NCI-H1105 (cell line): Measurements from ENCODE around the gene PHLPP1.
"Not testable (repeated sequence)": the region's sequence is repeated elsewhere in the genome, so short reads cannot be mapped to it uniquely, and the experiment has no call there.

Experiments used
- DNase-seq: peaks from one replicate; lab custom pipeline; 2025; lab: John Stamatoyannopoulos, UW

PHLPP1 gene

DNA sequence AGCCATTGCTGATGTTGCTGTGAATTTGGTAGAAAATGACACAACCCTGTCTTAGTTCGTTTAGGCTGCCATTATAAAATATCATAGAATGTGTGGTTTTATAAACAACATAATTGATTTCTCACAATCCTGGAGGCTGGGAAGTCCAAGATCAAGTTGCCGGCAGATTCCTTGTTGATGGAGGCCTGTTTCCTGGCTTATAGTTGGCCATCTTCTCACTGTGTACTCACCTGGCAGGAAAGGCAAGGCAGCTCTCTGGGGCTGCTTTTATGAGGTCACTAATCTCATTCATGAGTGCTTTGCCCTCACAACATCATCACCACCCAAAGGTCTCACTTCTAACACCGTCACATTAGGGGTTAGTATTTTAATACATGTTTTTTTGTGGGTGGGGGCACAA lies 58.4 kb downstream of the PHLPP1 start:
- DNase-seq, result no peak

GRCh38 chr18:62776024-62776570 lies 60.8 kb downstream of the PHLPP1 start:
- DNase-seq, result no peak

GRCh38 chr18:62777814-62778213 lies 62.5 kb downstream of the PHLPP1 start:
- DNase-seq, result no peak

DNA sequence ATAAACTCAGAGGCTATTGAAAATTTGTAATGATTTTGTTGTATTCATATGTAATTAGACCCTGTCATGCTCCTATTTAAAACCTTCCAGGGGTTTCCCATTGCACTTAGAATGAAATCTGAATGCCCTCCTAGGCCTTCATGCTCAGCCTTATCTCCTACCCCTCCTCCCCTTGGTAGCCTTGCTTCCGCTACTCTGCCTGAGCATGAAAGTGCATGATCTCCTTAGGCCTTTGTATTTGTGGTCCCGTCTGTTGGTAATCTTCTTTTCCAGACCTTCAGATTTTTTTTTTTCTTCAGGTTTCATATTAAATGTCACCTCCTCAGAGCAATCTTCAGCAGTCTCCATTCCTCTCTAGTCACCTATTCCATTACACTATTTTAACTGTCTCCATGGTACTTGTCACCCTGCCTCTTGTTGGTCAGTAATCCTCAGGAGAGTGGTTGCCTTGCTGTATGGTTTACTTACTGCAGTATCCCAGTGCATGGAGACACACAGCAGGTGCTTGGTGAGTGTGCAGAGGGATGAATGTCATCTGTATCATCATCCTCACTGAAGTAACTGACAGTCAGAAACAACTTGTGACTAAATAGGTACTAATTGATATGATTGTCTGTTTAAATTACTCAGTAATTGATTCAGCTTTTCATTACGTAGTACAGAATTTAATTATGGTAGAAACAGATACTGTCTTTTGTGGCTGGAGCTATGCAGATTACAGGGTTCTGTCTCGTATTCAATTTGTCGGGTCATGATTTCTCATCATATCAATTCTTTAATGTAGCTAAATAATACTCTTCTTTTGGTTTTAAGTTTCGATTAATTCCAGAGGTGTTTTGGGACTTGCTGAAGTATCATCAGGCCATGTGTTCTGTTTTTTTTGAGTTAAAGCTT lies 63.9 kb downstream of the PHLPP1 start:
- DNase-seq, result peak; percentile 9

- DNase-seq, result no peak
Observed at GRCh38 chr18:62781262-62781661, 65.9 kb downstream of the PHLPP1 start.

DNA sequence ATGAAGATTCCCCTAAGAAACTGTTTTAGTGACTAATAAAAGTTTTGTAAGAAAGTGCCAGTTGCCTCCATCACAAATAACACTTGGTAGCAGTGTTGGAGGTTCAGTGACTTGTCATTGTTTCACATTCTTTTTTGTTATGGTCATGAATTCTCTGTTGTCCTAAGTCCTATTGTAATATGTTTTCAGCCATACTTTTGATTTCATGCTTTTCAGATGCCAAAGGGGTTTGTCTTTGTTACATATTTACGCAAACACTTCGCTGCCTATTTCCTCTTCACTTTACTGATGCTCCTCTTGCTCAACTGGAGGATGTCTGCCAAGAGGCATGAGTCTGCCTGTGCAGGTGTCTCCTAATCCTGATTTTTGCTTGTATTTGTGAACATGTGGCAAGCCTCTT lies 66.6 kb downstream of the PHLPP1 start:
- peak; percentile 3 for DNase-seq

- no peak for DNase-seq
Observed at GRCh38 chr18:62784338-62784965, 69.1 kb downstream of the PHLPP1 start.

- DNase-seq, result peak; percentile 30
Observed at GRCh38 chr18:62784966-62785413, 69.6 kb downstream of the PHLPP1 start.

DNA sequence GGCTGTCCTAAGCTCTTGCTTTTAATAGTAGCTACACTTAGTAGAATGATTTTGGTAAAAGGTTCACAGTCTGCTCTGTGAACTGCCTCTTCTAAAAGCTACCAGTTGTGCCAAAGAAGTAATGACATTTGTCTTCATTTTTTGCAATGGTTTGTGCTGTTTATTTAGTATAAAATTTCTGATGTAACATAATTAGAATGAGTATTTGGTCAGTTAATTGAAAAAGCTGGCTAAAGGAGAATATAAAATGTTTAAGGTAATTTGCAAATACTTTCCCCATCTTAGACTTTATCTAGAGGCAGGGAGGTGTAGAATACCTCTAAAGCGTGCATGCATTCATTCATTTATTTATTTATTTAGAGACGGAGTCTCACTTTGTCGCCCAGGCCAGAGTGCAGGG lies 71.3 kb downstream of the PHLPP1 start:
- no peak for DNase-seq

DNA sequence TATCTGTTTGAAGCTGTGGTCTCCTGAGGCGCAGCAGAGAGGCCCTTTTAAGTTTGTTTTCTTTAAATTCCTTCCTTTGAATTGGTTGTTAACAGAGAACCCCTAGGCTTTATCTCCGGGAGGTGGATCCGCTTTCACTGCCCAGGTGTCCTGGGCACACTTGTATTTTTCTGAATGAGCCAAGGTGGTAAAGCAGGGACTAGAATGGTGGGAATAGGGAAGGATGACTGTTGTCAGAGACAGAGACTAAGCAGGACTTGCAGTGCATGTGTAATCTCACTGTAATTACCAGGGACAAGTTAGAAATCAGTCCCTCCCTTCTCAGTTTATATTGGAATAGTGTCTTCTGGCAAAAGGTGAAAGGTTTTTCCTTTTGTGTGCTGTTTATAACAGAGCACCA lies 72.8 kb downstream of the PHLPP1 start:
- DNase-seq, result no peak

GRCh38 chr18:62788876-62789275 lies 73.5 kb downstream of the PHLPP1 start:
- no peak for DNase-seq

- DNase-seq, result peak; percentile 16
Observed at GRCh38 chr18:62790871-62791772, 75.8 kb downstream of the PHLPP1 start.

GRCh38 chr18:62792016-62792415 lies 76.7 kb downstream of the PHLPP1 start:
- DNase-seq, result no peak

DNA sequence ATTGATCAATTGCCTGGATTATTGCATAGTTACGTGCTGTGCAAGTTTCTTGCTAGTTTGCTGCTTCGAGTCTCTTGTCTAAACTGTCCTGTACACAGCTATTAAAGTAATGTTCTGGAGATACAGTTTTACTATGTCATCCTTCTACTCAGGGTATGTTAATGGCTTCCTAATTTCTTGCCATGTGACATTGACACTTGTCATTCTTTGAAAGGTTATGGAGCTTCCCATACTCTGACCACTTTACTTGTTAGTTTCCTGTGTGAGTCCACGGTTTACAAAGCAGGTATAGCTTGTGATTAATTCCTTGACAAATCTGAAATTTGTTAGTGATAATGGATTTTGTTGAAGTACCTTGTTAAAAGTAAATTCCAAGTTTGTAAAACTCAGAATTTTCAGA lies 80.5 kb downstream of the PHLPP1 start:
- DNase-seq, result no peak

DNA sequence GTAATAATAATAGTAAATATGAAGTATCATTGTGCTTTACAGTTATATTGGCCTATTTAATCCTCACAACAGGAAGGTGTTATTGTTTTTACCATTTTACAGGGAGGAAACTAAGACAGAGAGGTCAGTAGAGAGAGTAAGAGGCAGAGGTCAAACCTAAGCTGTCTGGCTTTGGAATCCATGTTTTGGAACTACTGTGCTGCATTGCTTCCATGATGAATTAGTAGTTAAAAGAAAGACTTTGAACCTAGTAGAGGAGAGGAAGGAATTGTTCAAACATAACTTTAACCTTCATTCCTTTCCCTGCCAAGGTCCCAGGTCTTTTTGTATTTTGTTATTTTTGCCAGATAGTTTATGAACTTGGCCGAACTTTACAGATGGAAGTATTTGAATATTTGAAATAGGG lies 80.9 kb downstream of the PHLPP1 start:
- DNase-seq, result no peak

DNA sequence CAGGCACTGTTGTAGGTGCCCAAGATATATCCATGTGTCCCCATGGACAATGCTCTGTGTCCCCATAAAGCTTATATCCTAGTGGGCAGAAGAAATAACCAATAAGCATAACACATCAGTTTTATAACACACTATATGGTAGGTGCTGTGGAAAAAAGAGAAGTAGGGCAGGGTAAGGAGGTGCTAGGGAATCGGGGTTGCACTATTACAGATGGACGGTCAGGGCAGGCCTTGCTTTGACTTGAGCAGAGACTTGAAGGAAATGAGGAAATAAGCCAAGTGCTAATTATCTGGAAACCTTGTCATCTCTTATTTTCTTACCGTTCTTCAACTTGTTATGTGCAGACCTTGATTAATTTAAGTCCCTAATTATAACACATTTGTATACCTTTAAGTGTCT lies 82.0 kb downstream of the PHLPP1 start:
- no peak for DNase-seq

DNA sequence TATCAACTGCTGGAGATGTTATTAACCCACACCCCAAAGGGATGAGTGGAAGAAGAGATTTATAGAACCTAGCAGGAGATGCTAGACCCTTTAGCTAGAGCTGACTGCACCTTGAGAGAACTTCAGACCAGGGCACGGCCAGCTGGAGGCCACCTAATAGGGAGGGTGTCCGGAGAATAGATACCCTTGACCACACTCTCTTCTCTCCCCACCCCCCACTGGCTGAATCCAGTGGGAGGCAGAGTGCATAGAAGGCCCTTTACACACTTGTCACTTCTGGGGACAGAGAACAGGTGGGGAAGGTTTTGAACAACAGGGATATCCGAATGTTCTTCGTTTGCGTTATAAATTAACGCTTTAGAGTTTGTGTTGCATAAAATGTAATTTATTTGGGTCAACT lies 84.6 kb downstream of the PHLPP1 start:
- DNase-seq, result no peak

DNA sequence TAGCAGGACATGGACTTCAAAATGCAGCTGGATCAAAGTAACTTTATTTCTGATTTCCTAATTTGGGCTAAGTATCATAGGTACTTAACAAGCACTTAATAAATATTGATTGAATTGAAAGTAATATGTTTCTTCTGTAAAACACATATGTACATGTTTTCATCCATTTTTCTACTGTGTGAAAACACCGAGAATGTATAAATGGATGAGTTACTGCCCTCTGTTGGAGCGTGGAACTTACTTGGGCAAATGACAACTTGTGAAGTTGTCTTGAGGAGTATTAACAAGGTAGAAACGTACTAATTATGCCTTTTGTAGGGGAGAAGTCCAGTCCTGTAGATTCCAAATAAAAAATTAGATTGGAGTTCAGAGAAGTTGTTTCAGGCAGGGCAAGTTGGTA lies 87.2 kb downstream of the PHLPP1 start:
- DNase-seq, result no peak

GRCh38 chr18:62807396-62807795 lies 92.1 kb downstream of the PHLPP1 start:
- no peak for DNase-seq

- no peak for DNase-seq
Observed at GRCh38 chr18:62808123-62808522, 92.8 kb downstream of the PHLPP1 start.

DNA sequence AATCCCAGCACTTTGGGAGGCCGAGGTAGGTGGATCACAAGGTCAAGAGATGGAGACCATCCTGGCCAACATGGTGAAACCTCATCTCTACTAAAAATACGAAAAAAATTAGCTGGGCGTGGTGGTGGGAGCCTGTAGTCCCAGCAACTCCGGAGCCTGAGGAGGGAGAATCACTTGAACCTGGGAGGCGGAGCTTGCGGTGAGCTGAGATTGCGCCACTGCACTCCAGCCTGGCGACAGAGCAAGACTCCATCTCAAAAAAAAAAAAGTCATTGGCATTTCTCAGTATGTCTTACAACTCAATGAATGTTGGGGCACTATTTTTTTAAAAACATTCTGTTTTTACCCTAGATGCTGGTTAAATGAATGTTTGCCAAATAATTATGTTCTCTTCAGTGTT lies 94.1 kb downstream of the PHLPP1 start:
- DNase-seq, result not testable (repeated sequence)

DNA sequence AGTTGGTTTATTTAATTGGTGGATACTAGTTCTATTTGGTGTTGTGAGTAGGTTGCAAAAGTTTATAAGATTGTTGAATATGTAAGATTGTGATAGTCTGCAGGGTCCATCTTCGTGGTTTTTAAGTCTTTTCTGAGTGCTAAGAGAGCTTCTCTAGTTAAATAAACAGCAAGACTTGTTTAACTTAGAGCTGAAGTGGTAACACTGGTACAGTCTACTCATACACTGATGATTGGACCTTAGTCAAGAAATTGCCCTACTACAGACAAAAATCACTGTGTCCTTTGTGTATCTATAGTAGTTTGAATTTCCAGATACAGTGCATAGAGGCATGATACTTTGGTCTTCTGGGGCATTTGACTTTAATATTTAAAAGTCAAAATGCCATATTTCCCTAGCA lies 94.6 kb downstream of the PHLPP1 start:
- DNase-seq, result no peak
